B cell (primary cell): Measurements from ENCODE around the gene SLC15A3. TPM values are rescaled to one million over a fixed set of nuclear protein-coding genes. Genes with fewer than 3 reads are reported as not detected.

ENCODE experiments used
- ATAC-seq: fragments of 200-7000 bp; cut with Tn5 transposase; one replicate; pipeline ENCODE4 v1.10.0; 2021; ENCODE audit warnings: low read depth, mild to moderate bottlenecking, moderate number of reproducible peaks, moderate library complexity
- CTCF ChIA-PET: fragments of 350-600 bp; sonication (Branson Sonifier 250); formaldehyde crosslinking; loops from one replicate; lab custom pipeline; 2021; ENCODE audit warnings: antibody characterized with exemption, inconsistent platforms; lab: Charles Lee
- POLR2A ChIA-PET: fragments of 350-600 bp; sonication (Branson Sonifier 250); formaldehyde crosslinking; loops from one replicate; lab custom pipeline; 2021; ENCODE audit warnings: antibody characterized with exemption; lab: Charles Lee
- DNase-seq: peaks from one replicate; pipeline ENCODE4 v3.0.0; 2013
- H2AFZ ChIP-seq: 2 replicates; pipeline ENCODE4 v1.6.1; 2012; ENCODE audit warnings: mild to moderate bottlenecking, low read depth, low read length; ENCODE audit not compliant: insufficient read depth, poor library complexity, severe bottlenecking
- H3K27ac ChIP-seq, 2 donors: 1 replicate in 1 of 2; 2 replicates in 1 of 2; pipeline ENCODE4 v1.5.1; 2012 to 2013; ENCODE audit warnings: low read length in 2 of 2, mild to moderate bottlenecking in 2 of 2, moderate library complexity in 1 of 2
- H3K27me3 ChIP-seq, 4 experiments: fragments of 200-600 bp in 1 of 4; sonication (generic) in 1 of 4; replicated peaks in 1 of 4; 1 replicate in 2 of 4; 2 replicates in 2 of 4; pipeline versions ENCODE4 v1.6.1 to v1.7.0; 2013 to 2016; ENCODE audit warnings: low read length in 3 of 4, mild to moderate bottlenecking in 2 of 4, mixed read lengths in 1 of 4, moderate library complexity in 1 of 4; ENCODE audit not compliant: insufficient read depth in 4 of 4, control insufficient read depth in 3 of 4; ENCODE audit errors: control extremely low read depth in 1 of 4
- H3K36me3 ChIP-seq, 2 experiments: replicated peaks in 1 of 2; 1 replicate in 1 of 2; 2 replicates in 1 of 2; pipeline versions ENCODE4 v1.6.1 to v1.7.1; 2013; ENCODE audit warnings: low read length in 1 of 2; ENCODE audit not compliant: insufficient read depth in 2 of 2, control insufficient read depth in 1 of 2; ENCODE audit errors: control extremely low read depth in 1 of 2, extremely low read depth in 1 of 2
- H3K4me1 ChIP-seq, 2 donors: fragments of 200-600 bp in 1 of 2; sonication (generic) in 1 of 2; 1 replicate in 1 of 2; 2 replicates in 1 of 2; pipeline versions ENCODE4 v1.5.1 to v1.6.1; 2013 to 2017; ENCODE audit warnings: low read length in 2 of 2; ENCODE audit not compliant: control insufficient read depth in 2 of 2, insufficient read depth in 2 of 2
- H3K4me2 ChIP-seq: replicated peaks from 2 replicates; pipeline ENCODE3; 2012; ENCODE audit warnings: mild to moderate bottlenecking, low read depth, low read length; ENCODE audit not compliant: poor library complexity, severe bottlenecking
- H3K4me3 ChIP-seq, 5 experiments: fragments of 200-600 bp in 1 of 5; sonication (generic) in 1 of 5; 1 replicate in 3 of 5; 2 replicates in 2 of 5; pipeline versions ENCODE4 v1.5.1 to v1.7.0; 2011 to 2016; ENCODE audit warnings: low read length in 4 of 5, mild to moderate bottlenecking in 4 of 5, low read depth in 2 of 5, control low read depth in 1 of 5, moderate library complexity in 1 of 5; ENCODE audit not compliant: insufficient read depth in 1 of 5; ENCODE audit errors: control extremely low read depth in 1 of 5, extremely low read depth in 1 of 5
- H3K79me2 ChIP-seq: fragments of 200-600 bp; sonication (generic); one replicate; pipeline ENCODE4 v1.6.0; 2016; ENCODE audit warnings: low read length; ENCODE audit not compliant: control insufficient read depth, insufficient read depth
- H3K9ac ChIP-seq: fragments of 200-600 bp; sonication (generic); 2 replicates; pipeline ENCODE4 v1.6.1; 2017; ENCODE audit warnings: mild to moderate bottlenecking, low read length, moderate library complexity
- H3K9me3 ChIP-seq, 3 donors: one replicate each; pipeline versions ENCODE4 v1.6.1 to v1.7.1; 2013; ENCODE audit warnings: low read length in 2 of 3; ENCODE audit not compliant: control insufficient read depth in 2 of 3, insufficient read depth in 1 of 3; ENCODE audit errors: control extremely low read depth in 1 of 3
- H4K20me1 ChIP-seq: 2 replicates; pipeline ENCODE4 v1.6.0; 2012; ENCODE audit warnings: mild to moderate bottlenecking, low read length; ENCODE audit not compliant: insufficient read depth, control insufficient read depth, poor library complexity, severe bottlenecking
- H3K27ac Mint-ChIP-seq: one replicate; pipeline ENCODE4 v1.8.0; 2021; ENCODE audit warnings: mixed read lengths
- H3K27me3 Mint-ChIP-seq: one replicate; pipeline ENCODE4 v1.8.0; 2021; ENCODE audit warnings: mixed read lengths
- H3K4me1 Mint-ChIP-seq: one replicate; pipeline ENCODE4 v1.8.0; 2021; ENCODE audit warnings: mixed read lengths
- H3K4me3 Mint-ChIP-seq: one replicate; pipeline ENCODE4 v1.8.0; 2021; ENCODE audit warnings: mixed read lengths
- H3K9me3 Mint-ChIP-seq: one replicate; pipeline ENCODE4 v1.8.0; 2022; ENCODE audit warnings: mixed read lengths; ENCODE audit not compliant: insufficient read depth
- EZH2 ChIP-seq: IDR thresholded peaks from 2 replicates; pipeline ENCODE4 v1.6.1; 2012; ENCODE audit warnings: borderline replicate concordance, low read depth, mild to moderate bottlenecking, moderate library complexity, low read length; ENCODE audit not compliant: insufficient read depth, poor library complexity, severe bottlenecking
- WGBS: methylation state at CpG from one replicate; pipeline ENCODE4 v1.1.5; 2013; ENCODE audit warnings: missing lambda C conversion rate; ENCODE audit not compliant: insufficient coverage; 5-methylcytosine and 5-hydroxymethylcytosine counted together
- intact Hi-C: fragments of 100-400 bp; cut with micrococcal nuclease; formaldehyde crosslinking; loops from one replicate; pipeline ENCODE4 v1.10.0; 2022
- polyA minus RNA-seq: library from RNA; depleted of rRNA, polyadenylated mRNA; stranded (reverse); fragments of >200 nt; gene quantifications from 2 replicates; pipeline ENCODE4 v1.2.3, GENCODE V29; 2012
- polyA plus RNA-seq: library from polyadenylated mRNA; depleted of rRNA; stranded (reverse); fragments of >200 nt; gene quantifications from 2 replicates; pipeline ENCODE4 v1.2.3, GENCODE V29; 2012
- total RNA-seq, 2 donors: library from RNA; stranded (reverse); fragments of 120-200 nt in 1 of 2; gene quantifications; 1 replicate in 1 of 2; 2 replicates in 1 of 2; pipeline versions ENCODE4 v1.2.3 to v1.2.4, GENCODE V29; 2013 to 2022
- TF ChIP-seq, protein P1 (sequence below): fragments of 200-600 bp; IDR thresholded peaks from one replicate; pipeline ENCODE4 v1.8.0; 2022; ENCODE audit warnings: antibody characterized with exemption, mild to moderate bottlenecking

The SLC15A3 gene
- total RNA-seq (91.4 and 93.0 TPM in 2 replicates), polyA plus RNA-seq (45.9 and 61.5 TPM in 2 replicates), polyA minus RNA-seq (181 and 209 TPM in 2 replicates)
- 60.6 TPM for total RNA-seq (2013)

DNA sequence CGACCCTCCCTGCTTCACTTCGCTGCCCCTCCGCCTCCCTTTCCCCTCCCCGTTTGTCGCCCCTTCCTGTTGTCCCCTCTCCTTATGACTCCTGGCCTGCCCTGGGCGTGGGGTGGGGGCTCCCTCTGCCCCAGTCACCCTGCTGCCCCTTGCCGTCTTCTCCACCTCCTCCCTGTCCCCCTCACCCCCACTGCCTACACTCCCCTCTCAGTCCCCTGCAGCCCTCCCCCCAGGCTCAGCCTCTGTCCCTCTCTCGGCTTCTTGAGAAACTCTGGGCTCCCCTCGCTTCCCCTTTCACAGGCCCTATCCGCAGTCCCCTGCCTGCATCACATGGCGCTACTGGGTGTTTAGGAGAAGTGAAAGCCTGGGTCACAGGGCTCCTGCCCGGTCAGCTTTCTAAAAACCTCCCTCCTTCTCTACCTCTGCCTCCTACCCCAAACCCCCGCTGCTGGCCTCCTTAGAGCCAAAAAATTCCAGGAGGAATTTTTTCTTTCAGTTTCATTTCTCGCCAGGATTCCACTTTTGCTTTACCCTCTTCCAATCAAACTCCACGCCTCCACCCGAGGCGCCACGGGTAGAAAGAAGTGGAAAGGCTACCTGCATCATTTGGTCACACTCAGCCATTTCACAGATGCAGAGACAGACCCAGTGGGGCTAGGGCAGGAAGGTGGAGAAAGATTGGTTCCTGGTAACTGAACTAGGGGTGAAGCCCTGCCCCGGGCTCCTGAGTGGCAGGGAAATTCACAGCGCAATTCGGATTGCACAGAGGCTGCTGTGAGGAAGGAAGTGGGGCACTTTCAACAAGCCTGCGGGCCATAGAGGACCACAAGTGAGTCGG lies at the start of gene SLC15A3:
Gene SLC15A3, minus strand, starts transcription at position 273 of the 838 bp plus-strand sequence. CDS start 625 bp downstream, outside the sequence.
- no peaks in the 10 kb centered on the region for H3K9me3 ChIP-seq
- no peaks in the 10 kb centered on the region for H3K27me3 ChIP-seq
- peaks cover 56% of the 10 kb centered on the region for H3K79me2 ChIP-seq
- H3K27ac ChIP-seq = peak within 1 kb of the TSS; percentile 91 to 98
- peak within 1 kb of the TSS; percentile 53 to 99 (median 81) for H3K4me3 ChIP-seq
- H3K4me1 ChIP-seq = peaks cover 48 to 62% of the 10 kb centered on the region in 2 donors
- Mint-ChIP-seq H3K27ac (peak within 1 kb of the TSS; percentile 94), H3K9me3 (no peaks in the 10 kb centered on the region), H3K4me3 (peak within 1 kb of the TSS; percentile 90), H3K27me3 (no peaks in the 10 kb centered on the region), H3K4me1 (peaks cover 55% of the 10 kb centered on the region)
- DNase-seq (peak; percentile 91), ATAC-seq (peak; percentile 88)
- WGBS = 0% methylated on average over 17 of the region's 23 CpGs
- peak within 1 kb of the TSS; percentile 88 for H3K9ac ChIP-seq
- H2AFZ ChIP-seq = peak within 1 kb of the TSS; percentile 91
- ChIA-PET CTCF (interaction anchor here (0.8 to 3.1 kb wide), 4 partner anchors 9 to 37 kb away, joined by 3 to 14 read pairs (median 4); no protein-coding TSS in a partner anchor), POLR2A (interaction anchor here (0.7 to 3.6 kb wide), 6 partner anchors 18 to 125 kb away, joined by 3 to 26 read pairs (median 10); partner anchors contain the start of gene TMEM109)
- no peak for TF ChIP-seq EZH2
- TF ChIP-seq, protein P1, sequence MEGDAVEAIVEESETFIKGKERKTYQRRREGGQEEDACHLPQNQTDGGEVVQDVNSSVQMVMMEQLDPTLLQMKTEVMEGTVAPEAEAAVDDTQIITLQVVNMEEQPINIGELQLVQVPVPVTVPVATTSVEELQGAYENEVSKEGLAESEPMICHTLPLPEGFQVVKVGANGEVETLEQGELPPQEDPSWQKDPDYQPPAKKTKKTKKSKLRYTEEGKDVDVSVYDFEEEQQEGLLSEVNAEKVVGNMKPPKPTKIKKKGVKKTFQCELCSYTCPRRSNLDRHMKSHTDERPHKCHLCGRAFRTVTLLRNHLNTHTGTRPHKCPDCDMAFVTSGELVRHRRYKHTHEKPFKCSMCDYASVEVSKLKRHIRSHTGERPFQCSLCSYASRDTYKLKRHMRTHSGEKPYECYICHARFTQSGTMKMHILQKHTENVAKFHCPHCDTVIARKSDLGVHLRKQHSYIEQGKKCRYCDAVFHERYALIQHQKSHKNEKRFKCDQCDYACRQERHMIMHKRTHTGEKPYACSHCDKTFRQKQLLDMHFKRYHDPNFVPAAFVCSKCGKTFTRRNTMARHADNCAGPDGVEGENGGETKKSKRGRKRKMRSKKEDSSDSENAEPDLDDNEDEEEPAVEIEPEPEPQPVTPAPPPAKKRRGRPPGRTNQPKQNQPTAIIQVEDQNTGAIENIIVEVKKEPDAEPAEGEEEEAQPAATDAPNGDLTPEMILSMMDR = no peak
- H3K4me2 ChIP-seq = peak within 1 kb of the TSS; percentile 100
- peaks cover 2 to 12% of the 10 kb centered on the region in 2 experiments for H3K36me3 ChIP-seq
- intact Hi-C loops = loop anchor here (1.0 to 5.0 kb wide), 6 partner anchors 19 to 118 kb away; partner anchors contain the start of genes CCDC86, CD6 and PRPF19
- H4K20me1 ChIP-seq = peaks cover 30% of the 10 kb centered on the region

- intact Hi-C loops = no loop called here
- Mint-ChIP-seq H3K4me1 (peaks cover 6% of the 10 kb centered on the region), H3K27me3 (no peaks in the 10 kb centered on the region), H3K4me3 (no peak overlapping the region), H3K27ac (no peak overlapping the region), H3K9me3 (no peaks in the 10 kb centered on the region)
- Histone ChIP-seq H3K79me2 (peaks cover 3% of the 10 kb centered on the region), H3K27ac (no peak overlapping the region), H3K36me3 (no peaks in the 10 kb centered on the region), H3K4me1 (no peaks in the 10 kb centered on the region), H3K9ac (no peak overlapping the region), H3K4me2 (no peak overlapping the region), H3K4me3 (no peak overlapping the region), H2AFZ (no peak overlapping the region), H4K20me1 (no peaks in the 10 kb centered on the region), H3K27me3 (no peaks in the 10 kb centered on the region), H3K9me3 (no peaks in the 10 kb centered on the region)
- POLR2A ChIA-PET = no interaction called here
- DNase-seq (no peak), ATAC-seq (no peak)
- no peak for TF ChIP-seq EZH2
- TF ChIP-seq, protein P1 = no peak
- 93% methylated on average over 11 of the region's 11 CpGs for WGBS
- CTCF ChIA-PET = no interaction called here
Observed at GRCh38 chr11:61000426-61000825, 48.5 kb upstream of the SLC15A3 start.
